GM23338 (cell line): ENCODE measurements around the gene MORC2.

ENCODE experiments used
- CREB1 ChIP-seq: fragments of 250-450 bp; sonication (Bioruptor Pico); IDR thresholded peaks from 2 replicates; pipeline ENCODE4 v1.5.0; 2020; ENCODE audit warnings: low read depth, mild to moderate bottlenecking, moderate library complexity
- CTCF ChIP-seq, 2 experiments: fragments of 200-600 bp in 1 of 2; sonication (generic) in 1 of 2; conservative IDR thresholded peaks; 2 replicates each; pipeline versions ENCODE4 v1.5.1 to v1.6.1; 2016 to 2017; ENCODE audit warnings: antibody characterized with exemption in 2 of 2, low read depth in 2 of 2, mild to moderate bottlenecking in 2 of 2, moderate library complexity in 1 of 2
- ETS1 ChIP-seq: IDR thresholded peaks from 2 replicates; pipeline ENCODE4 v1.6.1; 2016; ENCODE audit warnings: antibody characterized with exemption
- EZH2 ChIP-seq: fragments of 200-600 bp; sonication (generic); IDR thresholded peaks from one replicate; pipeline ENCODE4 v1.8.0; 2017; ENCODE audit warnings: antibody characterized with exemption, mild to moderate bottlenecking, low read depth; ENCODE audit not compliant: unreplicated experiment
- EZH2phosphoT487 ChIP-seq: fragments of 200-600 bp; sonication (generic); IDR thresholded peaks from one replicate; pipeline ENCODE4 v1.8.1; 2018; ENCODE audit warnings: antibody characterized with exemption; ENCODE audit not compliant: unreplicated experiment
- JUNB ChIP-seq: IDR thresholded peaks from one replicate; pipeline ENCODE4 v1.6.1; 2016; ENCODE audit warnings: antibody characterized with exemption; ENCODE audit not compliant: unreplicated experiment
- NANOG ChIP-seq: IDR thresholded peaks from 2 replicates; pipeline ENCODE4 v1.6.1; 2016; ENCODE audit warnings: antibody characterized with exemption, borderline replicate concordance
- POLR2AphosphoS5 ChIP-seq: IDR thresholded peaks from 2 replicates; pipeline ENCODE4 v1.6.1; 2016; ENCODE audit warnings: antibody characterized with exemption, low read depth
- STAT1 ChIP-seq: IDR thresholded peaks from one replicate; pipeline ENCODE4 v1.6.1; 2016; ENCODE audit warnings: antibody characterized with exemption; ENCODE audit not compliant: unreplicated experiment
- ZNF114 ChIP-seq: fragments of 250-450 bp; sonication (Bioruptor Pico); IDR thresholded peaks from 2 replicates; pipeline ENCODE4 v1.5.0; 2020; ENCODE audit warnings: mild to moderate bottlenecking, moderate library complexity
- ZNF331 ChIP-seq: fragments of 250-450 bp; sonication (Bioruptor Pico); IDR thresholded peaks from 2 replicates; pipeline ENCODE4 v1.5.0; 2020; ENCODE audit warnings: low read depth, mild to moderate bottlenecking, moderate library complexity
- TF ChIP-seq, protein P1 (sequence below): IDR thresholded peaks from one replicate; pipeline ENCODE4 v1.6.1; 2018; ENCODE audit warnings: antibody characterized with exemption; ENCODE audit not compliant: unreplicated experiment
- TF ChIP-seq, protein P2 (sequence below): fragments of 250-450 bp; sonication (Bioruptor Pico); IDR thresholded peaks from 2 replicates; pipeline ENCODE4 v1.5.0; 2020; ENCODE audit warnings: mild to moderate bottlenecking, moderate library complexity

GRCh38 chr22:30885001-30885366 lies 83.6 kb downstream of the MORC2 start:
- TF ChIP-seq CTCF (conservative IDR thresholded peaks at IDR 0.05; ENCODE audit: low read depth in 2 of 2) (no peak), STAT1 (no peak), POLR2AphosphoS5 (no peak), JUNB (no peak), EZH2phosphoT487 (no peak), EZH2 (no peak), CREB1 (CRISPR knock-in tag) (no peak), ETS1 (no peak), ZNF331 (no peak), NANOG (no peak), ZNF114 (CRISPR knock-in tag) (no peak)
- TF ChIP-seq, protein P1, sequence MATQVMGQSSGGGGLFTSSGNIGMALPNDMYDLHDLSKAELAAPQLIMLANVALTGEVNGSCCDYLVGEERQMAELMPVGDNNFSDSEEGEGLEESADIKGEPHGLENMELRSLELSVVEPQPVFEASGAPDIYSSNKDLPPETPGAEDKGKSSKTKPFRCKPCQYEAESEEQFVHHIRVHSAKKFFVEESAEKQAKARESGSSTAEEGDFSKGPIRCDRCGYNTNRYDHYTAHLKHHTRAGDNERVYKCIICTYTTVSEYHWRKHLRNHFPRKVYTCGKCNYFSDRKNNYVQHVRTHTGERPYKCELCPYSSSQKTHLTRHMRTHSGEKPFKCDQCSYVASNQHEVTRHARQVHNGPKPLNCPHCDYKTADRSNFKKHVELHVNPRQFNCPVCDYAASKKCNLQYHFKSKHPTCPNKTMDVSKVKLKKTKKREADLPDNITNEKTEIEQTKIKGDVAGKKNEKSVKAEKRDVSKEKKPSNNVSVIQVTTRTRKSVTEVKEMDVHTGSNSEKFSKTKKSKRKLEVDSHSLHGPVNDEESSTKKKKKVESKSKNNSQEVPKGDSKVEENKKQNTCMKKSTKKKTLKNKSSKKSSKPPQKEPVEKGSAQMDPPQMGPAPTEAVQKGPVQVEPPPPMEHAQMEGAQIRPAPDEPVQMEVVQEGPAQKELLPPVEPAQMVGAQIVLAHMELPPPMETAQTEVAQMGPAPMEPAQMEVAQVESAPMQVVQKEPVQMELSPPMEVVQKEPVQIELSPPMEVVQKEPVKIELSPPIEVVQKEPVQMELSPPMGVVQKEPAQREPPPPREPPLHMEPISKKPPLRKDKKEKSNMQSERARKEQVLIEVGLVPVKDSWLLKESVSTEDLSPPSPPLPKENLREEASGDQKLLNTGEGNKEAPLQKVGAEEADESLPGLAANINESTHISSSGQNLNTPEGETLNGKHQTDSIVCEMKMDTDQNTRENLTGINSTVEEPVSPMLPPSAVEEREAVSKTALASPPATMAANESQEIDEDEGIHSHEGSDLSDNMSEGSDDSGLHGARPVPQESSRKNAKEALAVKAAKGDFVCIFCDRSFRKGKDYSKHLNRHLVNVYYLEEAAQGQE = no peak
- TF ChIP-seq, protein P2, sequence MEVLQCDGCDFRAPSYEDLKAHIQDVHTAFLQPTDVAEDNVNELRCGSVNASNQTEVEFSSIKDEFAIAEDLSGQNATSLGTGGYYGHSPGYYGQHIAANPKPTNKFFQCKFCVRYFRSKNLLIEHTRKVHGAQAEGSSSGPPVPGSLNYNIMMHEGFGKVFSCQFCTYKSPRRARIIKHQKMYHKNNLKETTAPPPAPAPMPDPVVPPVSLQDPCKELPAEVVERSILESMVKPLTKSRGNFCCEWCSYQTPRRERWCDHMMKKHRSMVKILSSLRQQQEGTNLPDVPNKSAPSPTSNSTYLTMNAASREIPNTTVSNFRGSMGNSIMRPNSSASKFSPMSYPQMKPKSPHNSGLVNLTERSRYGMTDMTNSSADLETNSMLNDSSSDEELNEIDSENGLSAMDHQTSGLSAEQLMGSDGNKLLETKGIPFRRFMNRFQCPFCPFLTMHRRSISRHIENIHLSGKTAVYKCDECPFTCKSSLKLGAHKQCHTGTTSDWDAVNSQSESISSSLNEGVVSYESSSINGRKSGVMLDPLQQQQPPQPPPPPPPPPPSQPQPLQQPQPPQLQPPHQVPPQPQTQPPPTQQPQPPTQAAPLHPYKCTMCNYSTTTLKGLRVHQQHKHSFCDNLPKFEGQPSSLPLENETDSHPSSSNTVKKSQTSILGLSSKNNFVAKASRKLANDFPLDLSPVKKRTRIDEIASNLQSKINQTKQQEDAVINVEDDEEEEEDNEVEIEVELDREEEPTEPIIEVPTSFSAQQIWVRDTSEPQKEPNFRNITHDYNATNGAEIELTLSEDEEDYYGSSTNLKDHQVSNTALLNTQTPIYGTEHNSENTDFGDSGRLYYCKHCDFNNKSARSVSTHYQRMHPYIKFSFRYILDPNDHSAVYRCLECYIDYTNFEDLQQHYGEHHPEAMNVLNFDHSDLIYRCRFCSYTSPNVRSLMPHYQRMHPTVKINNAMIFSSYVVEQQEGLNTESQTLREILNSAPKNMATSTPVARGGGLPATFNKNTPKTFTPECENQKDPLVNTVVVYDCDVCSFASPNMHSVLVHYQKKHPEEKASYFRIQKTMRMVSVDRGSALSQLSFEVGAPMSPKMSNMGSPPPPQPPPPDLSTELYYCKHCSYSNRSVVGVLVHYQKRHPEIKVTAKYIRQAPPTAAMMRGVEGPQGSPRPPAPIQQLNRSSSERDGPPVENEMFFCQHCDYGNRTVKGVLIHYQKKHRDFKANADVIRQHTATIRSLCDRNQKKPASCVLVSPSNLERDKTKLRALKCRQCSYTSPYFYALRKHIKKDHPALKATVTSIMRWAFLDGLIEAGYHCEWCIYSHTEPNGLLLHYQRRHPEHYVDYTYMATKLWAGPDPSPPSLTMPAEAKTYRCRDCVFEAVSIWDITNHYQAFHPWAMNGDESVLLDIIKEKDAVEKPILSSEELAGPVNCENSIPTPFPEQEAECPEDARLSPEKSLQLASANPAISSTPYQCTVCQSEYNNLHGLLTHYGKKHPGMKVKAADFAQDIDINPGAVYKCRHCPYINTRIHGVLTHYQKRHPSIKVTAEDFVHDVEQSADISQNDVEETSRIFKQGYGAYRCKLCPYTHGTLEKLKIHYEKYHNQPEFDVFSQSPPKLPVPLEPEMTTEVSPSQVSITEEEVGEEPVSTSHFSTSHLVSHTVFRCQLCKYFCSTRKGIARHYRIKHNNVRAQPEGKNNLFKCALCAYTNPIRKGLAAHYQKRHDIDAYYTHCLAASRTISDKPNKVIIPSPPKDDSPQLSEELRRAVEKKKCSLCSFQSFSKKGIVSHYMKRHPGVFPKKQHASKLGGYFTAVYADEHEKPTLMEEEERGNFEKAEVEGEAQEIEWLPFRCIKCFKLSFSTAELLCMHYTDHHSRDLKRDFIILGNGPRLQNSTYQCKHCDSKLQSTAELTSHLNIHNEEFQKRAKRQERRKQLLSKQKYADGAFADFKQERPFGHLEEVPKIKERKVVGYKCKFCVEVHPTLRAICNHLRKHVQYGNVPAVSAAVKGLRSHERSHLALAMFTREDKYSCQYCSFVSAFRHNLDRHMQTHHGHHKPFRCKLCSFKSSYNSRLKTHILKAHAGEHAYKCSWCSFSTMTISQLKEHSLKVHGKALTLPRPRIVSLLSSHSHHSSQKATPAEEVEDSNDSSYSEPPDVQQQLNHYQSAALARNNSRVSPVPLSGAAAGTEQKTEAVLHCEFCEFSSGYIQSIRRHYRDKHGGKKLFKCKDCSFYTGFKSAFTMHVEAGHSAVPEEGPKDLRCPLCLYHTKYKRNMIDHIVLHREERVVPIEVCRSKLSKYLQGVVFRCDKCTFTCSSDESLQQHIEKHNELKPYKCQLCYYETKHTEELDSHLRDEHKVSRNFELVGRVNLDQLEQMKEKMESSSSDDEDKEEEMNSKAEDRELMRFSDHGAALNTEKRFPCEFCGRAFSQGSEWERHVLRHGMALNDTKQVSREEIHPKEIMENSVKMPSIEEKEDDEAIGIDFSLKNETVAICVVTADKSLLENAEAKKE (CRISPR knock-in tag) = no peak
